ENCODE results near the gene CDC42EP5.
A peak's percentile ranks its signal among the peaks of the same experiment; 100 is the strongest.

CDC42EP5 gene

GRCh38 chr19:54461613-54462012, 11.5 kb downstream of the CDC42EP5 start:
- FAIRE-seq, result no peak

GRCh38 chr19:54461210-54461609, 11.9 kb downstream of the CDC42EP5 start:
- no peak for FAIRE-seq

GRCh38 chr19:54460230-54461005, 12.7 kb downstream of the CDC42EP5 start:
- no peak for FAIRE-seq

- no peak for FAIRE-seq
Observed at GRCh38 chr19:54459282-54460229, 13.5 kb downstream of the CDC42EP5 start.

GRCh38 chr19:54458648-54459281, 14.3 kb downstream of the CDC42EP5 start:
- FAIRE-seq, result no peak

DNA sequence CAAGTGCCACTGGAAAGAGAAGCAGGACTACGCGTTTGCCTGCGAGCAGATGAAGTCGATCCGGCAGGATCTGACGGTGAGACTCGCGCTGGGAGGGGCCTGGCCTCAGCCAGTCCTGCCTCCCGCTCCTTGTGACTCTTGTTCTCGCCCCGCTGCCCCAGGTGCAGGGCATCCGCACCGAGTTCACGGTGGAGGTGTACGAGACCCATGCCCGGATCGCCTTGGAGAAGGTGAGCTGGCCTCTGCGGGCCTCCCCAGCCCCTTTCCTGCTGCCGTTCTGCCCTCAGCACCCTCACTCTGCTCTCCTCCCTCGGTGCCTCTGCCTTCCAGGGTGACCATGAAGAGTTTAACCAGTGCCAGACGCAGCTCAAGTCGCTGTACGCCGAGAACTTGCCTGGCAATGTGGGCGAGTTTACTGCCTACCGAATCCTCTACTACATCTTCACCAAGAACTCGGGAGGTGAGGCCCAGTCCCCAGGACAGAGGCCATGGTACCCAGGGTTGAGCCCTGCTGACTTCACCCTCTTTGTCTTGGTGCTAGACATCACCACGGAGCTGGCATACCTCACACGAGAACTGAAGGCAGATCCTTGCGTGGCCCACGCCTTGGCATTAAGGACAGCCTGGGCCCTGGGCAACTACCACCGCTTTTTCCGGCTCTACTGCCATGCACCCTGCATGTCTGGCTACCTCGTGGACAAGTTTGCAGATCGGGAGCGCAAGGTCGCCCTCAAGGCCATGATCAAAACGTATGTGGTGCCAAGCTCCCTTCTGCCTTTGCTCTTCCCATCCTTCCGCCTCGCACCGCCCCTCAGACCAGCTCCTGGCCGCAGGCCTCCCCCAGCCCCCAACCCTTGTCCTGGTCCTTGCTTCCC, 15.1 kb downstream of the CDC42EP5 start:
- no peak for FAIRE-seq

DNA sequence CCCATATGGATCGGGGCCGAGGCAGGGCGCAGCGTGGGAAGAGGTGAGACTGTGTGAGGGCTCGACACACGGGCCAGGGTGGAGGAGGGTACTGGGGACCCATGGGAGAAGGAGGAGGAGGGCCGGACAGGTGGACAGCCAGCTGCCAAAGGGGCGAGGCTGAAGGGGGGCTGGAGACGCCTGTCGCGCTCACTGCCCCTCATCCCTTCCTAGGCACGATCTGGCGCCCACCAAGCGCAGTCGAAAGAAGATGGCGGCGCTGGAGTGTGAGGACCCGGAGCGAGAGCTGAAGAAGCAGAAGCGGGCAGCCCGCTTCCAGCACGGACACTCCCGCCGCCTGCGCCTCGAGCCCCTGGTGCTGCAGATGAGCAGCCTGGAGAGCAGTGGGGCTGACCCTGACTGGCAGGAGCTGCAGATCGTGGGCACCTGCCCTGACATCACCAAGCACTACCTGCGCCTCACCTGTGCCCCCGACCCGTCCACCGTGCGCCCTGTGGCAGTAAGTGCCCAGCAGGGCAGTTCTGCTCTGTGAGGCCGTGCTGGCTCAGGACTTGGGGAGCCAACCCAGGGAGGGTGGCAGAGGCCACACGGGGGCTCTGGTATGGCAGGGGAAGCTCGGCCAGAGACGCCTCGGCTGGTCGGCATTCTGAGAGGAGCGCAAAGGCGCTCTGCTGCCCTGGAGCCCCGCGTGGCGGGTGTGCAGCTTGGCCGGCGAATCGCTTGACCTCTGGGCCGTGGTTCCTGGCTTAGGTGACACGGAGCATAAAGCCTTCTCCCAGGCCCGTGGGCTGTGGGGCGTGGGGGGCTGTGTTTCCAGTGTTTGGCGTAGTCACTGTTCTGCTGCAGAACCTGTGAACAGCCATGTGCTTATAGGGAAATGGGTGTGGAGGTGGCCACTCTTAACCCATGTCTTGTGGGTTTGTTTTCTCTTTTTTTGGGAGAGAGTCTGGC, 16.4 kb downstream of the CDC42EP5 start:
- FAIRE-seq, result no peak

- FAIRE-seq, result no peak
Observed at GRCh38 chr19:54455786-54456422, 17.2 kb downstream of the CDC42EP5 start.

GRCh38 chr19:54454781-54455675, 18.1 kb downstream of the CDC42EP5 start:
- FAIRE-seq, result no peak

GRCh38 chr19:54453921-54454780, 18.9 kb downstream of the CDC42EP5 start:
- FAIRE-seq, result no peak

DNA sequence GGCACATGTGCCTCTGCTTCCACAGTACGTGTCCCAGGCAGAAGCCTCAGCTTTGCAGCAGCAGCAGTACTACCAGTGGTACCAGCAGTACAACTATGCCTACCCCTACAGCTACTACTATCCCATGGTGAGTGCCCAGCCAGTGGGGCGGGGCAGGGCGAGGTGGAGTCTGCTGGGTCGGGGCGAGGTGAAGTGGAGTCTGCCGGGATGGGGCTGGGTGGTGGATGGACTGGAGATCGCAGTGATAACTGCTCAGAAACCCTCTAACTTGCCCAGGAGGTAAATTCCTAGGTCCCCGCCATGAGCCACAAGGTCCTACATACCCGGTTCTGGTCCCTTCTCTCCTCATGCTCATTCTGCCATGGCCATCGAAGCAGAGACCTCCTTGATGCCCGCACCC, 20.5 kb downstream of the CDC42EP5 start:
- FAIRE-seq, result no peak

- FAIRE-seq, result no peak
Observed at GRCh38 chr19:54451997-54452396, 21.1 kb downstream of the CDC42EP5 start.

DNA sequence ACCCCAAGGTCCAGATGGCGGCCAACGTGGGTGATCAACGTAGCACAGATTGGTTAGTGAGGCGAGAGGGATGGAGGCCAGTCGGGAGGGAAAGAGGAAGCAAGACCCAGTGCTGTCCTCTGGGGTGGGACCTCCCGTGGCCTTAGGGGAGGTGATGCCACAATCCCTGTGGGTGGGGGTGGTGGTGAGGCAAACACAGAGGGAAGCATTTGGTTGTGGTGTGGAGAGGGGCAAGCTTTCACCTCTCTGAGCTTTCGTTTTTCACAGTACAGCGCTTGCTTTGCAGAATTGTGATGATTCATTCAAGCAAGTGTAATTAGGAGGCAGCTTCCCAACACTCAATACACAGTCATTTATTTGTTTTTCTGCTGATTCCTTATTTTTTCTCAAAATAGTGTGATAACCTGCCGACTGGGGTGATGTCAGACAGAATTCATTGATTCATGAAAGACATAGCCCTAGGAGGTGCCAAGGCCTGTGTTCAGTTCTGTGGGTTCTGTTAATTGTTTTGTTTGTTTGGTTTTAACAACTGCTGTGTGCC, 21.7 kb downstream of the CDC42EP5 start:
- FAIRE-seq, result no peak

DNA sequence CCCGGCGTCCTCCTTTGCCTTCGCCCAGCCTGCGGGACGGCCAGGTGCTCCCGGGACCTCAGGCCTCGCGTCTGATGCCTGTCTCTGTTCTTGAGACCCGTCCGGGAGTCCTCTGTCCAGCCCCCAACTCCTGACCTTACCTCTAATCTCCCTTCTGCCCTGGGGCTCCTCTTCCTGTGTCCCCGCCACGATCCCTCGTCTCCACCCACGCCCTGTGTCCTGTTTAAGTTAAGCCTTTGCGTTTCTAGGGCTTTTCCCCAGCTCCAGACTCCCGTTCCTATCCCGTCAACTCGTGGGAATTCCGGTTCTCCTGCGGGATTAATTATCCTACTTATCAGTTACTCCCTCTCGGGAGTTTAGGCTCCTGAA, 23.4 kb downstream of the CDC42EP5 start:
- FAIRE-seq, result no peak

GRCh38 chr19:54448774-54449700, 24.1 kb downstream of the CDC42EP5 start, which contains the start of gene LENG8:
Gene LENG8 (plus strand): TSS chr19:54449199. CDS start chr19:54451345, 2,146 bp downstream.
- peak; percentile 94 for FAIRE-seq

- no peak for FAIRE-seq
Observed at GRCh38 chr19:54448040-54448773, 24.9 kb downstream of the CDC42EP5 start.

Data from G401.6 (cell line).